ENCODE results near the gene SOST.

DNA sequence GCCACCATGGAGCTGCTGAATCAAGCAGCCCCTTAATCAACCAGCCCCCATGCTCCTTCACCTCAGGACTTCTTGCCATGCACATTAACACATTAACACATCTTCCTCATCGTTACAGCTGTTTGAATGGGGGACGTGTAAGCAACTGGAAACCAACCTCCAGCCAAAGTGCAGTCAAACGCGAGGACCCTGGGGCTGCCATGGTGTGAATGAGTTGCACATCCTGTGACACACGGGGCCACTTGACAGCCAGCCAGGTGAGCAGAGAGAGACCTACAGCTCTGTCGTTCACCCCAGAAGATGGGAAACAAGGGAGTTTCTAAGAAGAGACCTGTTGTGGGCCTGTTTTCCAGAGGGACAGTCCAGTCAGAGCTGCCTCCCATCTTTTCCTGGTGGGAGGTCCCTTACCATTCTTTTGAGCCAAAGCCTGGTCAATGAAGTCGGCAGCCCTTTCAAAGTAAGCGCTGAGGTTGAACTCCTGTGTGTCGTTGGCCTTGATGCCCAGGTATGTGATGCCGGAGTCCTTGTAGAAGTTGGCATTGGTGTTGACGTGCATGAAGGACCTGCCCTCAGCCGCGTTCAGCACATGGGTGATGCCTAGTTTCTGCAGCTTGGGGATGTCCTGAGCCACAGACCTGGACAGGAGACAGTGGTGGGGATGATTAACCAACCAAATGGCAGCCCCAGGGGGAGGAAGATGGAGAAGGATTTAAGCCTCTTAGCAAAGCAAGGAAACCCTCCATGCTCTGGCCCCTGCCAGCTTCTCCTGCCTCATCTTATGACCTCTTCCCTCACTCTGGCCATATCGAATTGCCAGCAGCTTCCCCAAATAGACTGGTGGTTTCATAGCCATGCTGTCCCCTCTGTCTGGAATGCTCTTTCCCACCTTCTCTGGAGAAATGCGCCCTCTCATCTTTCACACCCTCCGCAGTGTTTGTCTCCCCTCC, 16.0 kb upstream of the SOST start:
- TF ChIP-seq YY1 (IDR thresholded peaks at IDR 0.05; ENCODE audit: insufficient read depth, insufficient read length), result no peak
- no peak for TF ChIP-seq ZNF274 (IDR thresholded peaks at IDR 0.05; ENCODE audit: low read depth, low read length)

All from NT2/D1 (cell line).